HepG2 (cell line): ENCODE results near the gene BLCAP. TPM values are rescaled to one million over a fixed set of nuclear protein-coding genes. Genes with fewer than 3 reads are reported as not detected.

Experiments used
- ATAC-seq: fragments of 200-7000 bp; cut with Tn5 transposase; 3 replicates; pipeline ENCODE4 v1.9.1; 2020; ENCODE audit warnings: mild to moderate bottlenecking, moderate library complexity
- BruUV-seq: library from RNA; stranded (reverse); fragments of 400-500 nt; replicated peaks from 2 replicates; lab custom pipeline; 2021; lab: Mats Ljungman, UMichigan
- CTCF ChIA-PET: fragments of 300-600 bp; formaldehyde crosslinking; extraction: SDS; loops from one replicate; lab custom pipeline; 2021; ENCODE audit warnings: low total read pairs, inconsistent platforms, low intra/inter-chr PET ratio; lab: Yijun Ruan, JAX
- POLR2A ChIA-PET: fragments of 350-600 bp; sonication (Branson Sonifier 250); formaldehyde crosslinking; loops from one replicate; lab custom pipeline; 2020; ENCODE audit warnings: antibody characterized with exemption, inconsistent platforms; lab: Yijun Ruan, JAX
- DNase-seq: peaks from one replicate; pipeline ENCODE4 v3.0.0-alpha.2; 2015; ENCODE audit warnings: low spot score
- FAIRE-seq: peaks from 3 replicates; lab custom pipeline; 2011; peaks lifted over from hg19 to GRCh38; lab: Jason Lieb, UNC
- H2AFZ ChIP-seq: one replicate; pipeline ENCODE4 v1.6.1; 2011; ENCODE audit warnings: low read length, inconsistent platforms
- H3K27ac ChIP-seq: fragments of 300-600 bp; 3 replicates; pipeline ENCODE4 v1.8.0; 2011; ENCODE audit warnings: mixed run types, mild to moderate bottlenecking, mixed read lengths, low read length, inconsistent platforms; ENCODE audit not compliant: insufficient read depth; ENCODE audit errors: extremely low read length
- H3K27me3 ChIP-seq, 2 experiments: fragments of 200-600 bp in 1 of 2; 2 replicates in 1 of 2; 3 replicates in 1 of 2; pipeline versions ENCODE4 v1.6.0 to v1.8.0; 2011; ENCODE audit warnings: low read length in 2 of 2, mild to moderate bottlenecking in 2 of 2, moderate library complexity in 2 of 2, inconsistent platforms in 1 of 2; ENCODE audit not compliant: insufficient read depth in 2 of 2, control insufficient read depth in 1 of 2
- H3K36me3 ChIP-seq, 2 experiments: fragments of 200-600 bp in 1 of 2; replicated peaks in 1 of 2; 2 replicates in 1 of 2; 3 replicates in 1 of 2; pipeline versions ENCODE4 v1.5.1 to v1.8.0; 2011; ENCODE audit warnings: low read length in 2 of 2, inconsistent platforms in 1 of 2; ENCODE audit not compliant: insufficient read depth in 2 of 2, control insufficient read depth in 1 of 2
- H3K4me1 ChIP-seq: 2 replicates; pipeline ENCODE4 v1.5.1; 2012; ENCODE audit warnings: low read length, inconsistent platforms; ENCODE audit not compliant: insufficient read depth
- H3K4me2 ChIP-seq: 2 replicates; pipeline ENCODE4 v1.6.0; 2011; ENCODE audit warnings: low read depth, low read length, inconsistent platforms
- H3K4me3 ChIP-seq, 3 experiments: fragments of 200-600 bp in 1 of 3; sonication (generic), shearing (Covaris generic) in 1 of 3; replicated peaks in 1 of 3; 2 replicates each; pipeline ENCODE4 v1.5.1; 2011 to 2016; ENCODE audit warnings: low read length in 3 of 3, inconsistent platforms in 2 of 3, low read depth in 2 of 3, mild to moderate bottlenecking in 2 of 3, control low read depth in 1 of 3, mixed read lengths in 1 of 3; ENCODE audit not compliant: insufficient read depth in 1 of 3
- H3K79me2 ChIP-seq: one replicate; pipeline ENCODE4 v1.6.1; 2011; ENCODE audit warnings: low read length, inconsistent platforms; ENCODE audit not compliant: insufficient read depth
- H3K9ac ChIP-seq: 2 replicates; pipeline ENCODE4 v1.6.0; 2011; ENCODE audit warnings: mild to moderate bottlenecking, low read depth, low read length, inconsistent platforms; ENCODE audit not compliant: insufficient read depth
- H3K9me3 ChIP-seq: 2 replicates; pipeline ENCODE4 v1.5.1; 2012; ENCODE audit warnings: mild to moderate bottlenecking, low read length
- H4K20me1 ChIP-seq: 2 replicates; pipeline ENCODE4 v1.6.0; 2011; ENCODE audit warnings: inconsistent platforms, mild to moderate bottlenecking, low read length, moderate library complexity; ENCODE audit not compliant: insufficient read depth
- FOXP1 ChIP-seq, 2 experiments: fragments of 450-650 bp in 1 of 2; IDR thresholded peaks; 2 replicates each; pipeline ENCODE4 v1.6.1; 2017 to 2018; ENCODE audit warnings: antibody characterized with exemption in 1 of 2
- ZMYM3 ChIP-seq: sonication (generic); formaldehyde crosslinking; IDR thresholded peaks from 2 replicates; pipeline ENCODE4 v1.5.1; 2020; ENCODE audit warnings: mild to moderate bottlenecking, missing genetic modification reagents
- ZNF292 ChIP-seq: sonication (generic); formaldehyde crosslinking; IDR thresholded peaks from 2 replicates; pipeline ENCODE4 v1.8.1; 2022; ENCODE audit warnings: mild to moderate bottlenecking, low read depth, missing genetic modification reagents, borderline replicate concordance
- WGBS: methylation state at CpG from one replicate; pipeline ENCODE4 v1.1.6; 2017; ENCODE audit warnings: low lambda C conversion rate; 5-methylcytosine and 5-hydroxymethylcytosine counted together
- in situ Hi-C: cut with HindIII; loops from 2 replicates; pipeline ENCODE4 v1.10.0; 2017; ENCODE audit warnings: low pct_unique_long_range_greater_than_20kb; ENCODE audit not compliant: extremely low pct_ligation_motif_present
- intact Hi-C: fragments of 100-400 bp; cut with micrococcal nuclease; formaldehyde crosslinking; loops from one replicate; pipeline ENCODE4 v1.10.0; 2022; ENCODE audit not compliant: unreplicated experiment
- polyA plus RNA-seq, 8 experiments: library from polyadenylated mRNA; depleted of rRNA in 3 of 8; stranded (reverse) in 7 of 8; unstranded in 1 of 8; fragments of >200 nt; fragmentation: Illumina TruSeq in 4 of 8; extraction: Trizol in 4 of 8; gene quantifications; 2 replicates each; pipeline versions ENCODE4 v1.2.1 to v1.2.3, GENCODE V29; 2011 to 2016; ENCODE audit warnings: low read depth in 4 of 8, missing spikeins in 1 of 8, mixed read lengths in 1 of 8; ENCODE audit not compliant: insufficient read depth in 1 of 8
- total RNA-seq, 5 experiments: library from RNA; depleted of rRNA; stranded (reverse); fragments of >200 nt; fragmentation: Illumina TruSeq; extraction: Trizol; gene quantifications; 2 replicates each; pipeline ENCODE4 v1.2.3, GENCODE V29; 2016; ENCODE audit warnings: low read depth in 1 of 5
- TF ChIP-seq, protein P1 (sequence below): sonication (generic); formaldehyde crosslinking; IDR thresholded peaks from 2 replicates; pipeline ENCODE4 v1.5.0; 2020; ENCODE audit warnings: mild to moderate bottlenecking, missing genetic modification reagents, borderline replicate concordance
- TF ChIP-seq, protein P2 (sequence below): IDR thresholded peaks from 2 replicates; pipeline ENCODE4 v1.6.1; 2016; ENCODE audit warnings: control low read depth

Gene BLCAP
- total and polyA plus RNA-seq, 2 of the 13 experiments (the other 11 are each of a cell fraction or from before 2014, with no cell fraction given), result 52.4 to 86.8 TPM

DNA sequence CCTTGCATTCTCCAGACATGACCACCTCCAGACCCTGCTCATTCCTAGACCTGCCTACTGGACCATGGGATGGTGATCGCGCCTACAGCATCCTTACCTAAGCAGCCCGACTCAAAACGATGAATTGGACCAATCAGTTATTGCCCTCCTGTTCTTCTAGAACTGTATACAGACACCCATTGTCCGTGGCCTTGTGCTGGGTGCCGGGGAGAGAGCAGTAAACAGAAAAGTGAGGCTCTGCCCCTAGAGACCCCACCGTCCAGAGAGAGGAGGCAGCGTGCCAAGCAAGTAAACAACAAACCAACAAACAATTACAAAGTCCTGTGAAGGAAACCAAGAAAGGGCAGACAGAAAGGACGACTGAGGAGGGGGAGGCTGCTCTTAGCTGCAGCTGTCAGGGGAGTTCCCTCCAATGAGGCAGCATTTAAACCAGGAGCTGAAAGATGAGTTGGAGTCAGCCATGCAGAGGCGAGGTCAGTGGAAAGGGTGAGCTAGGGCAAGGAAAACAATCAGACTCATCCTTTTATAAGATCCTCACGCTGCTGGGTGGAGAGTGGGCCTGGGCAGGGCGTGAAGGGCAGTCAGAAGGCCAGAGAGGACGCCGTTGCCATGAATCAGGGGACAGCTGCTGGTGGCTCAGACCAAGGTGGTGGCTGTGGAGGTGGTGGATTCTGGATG, 37.6 kb upstream of the BLCAP start:
- Histone ChIP-seq H3K36me3 (no peaks in the 10 kb centered on the region), H3K9ac (no peak overlapping the region), H4K20me1 (no peaks in the 10 kb centered on the region), H3K79me2 (no peaks in the 10 kb centered on the region), H3K9me3 (no peaks in the 10 kb centered on the region), H3K27me3 (peaks cover 6 to 70% of the 10 kb centered on the region in 2 experiments; a peak in 4 of 5 replicates), H3K4me2 (peak overlapping the region; percentile 12; the same call in 1 of the 2 replicates), H3K4me1 (peaks cover 33% of the 10 kb centered on the region), H3K27ac (no peak overlapping the region), H2AFZ (no peak overlapping the region), H3K4me3 (no peak overlapping the region)
- CTCF ChIA-PET, result interaction anchor here (0.9 to 2.4 kb wide), 3 partner anchors 193 to 428 kb away, joined by 3 to 13 read pairs (median 4); partner anchors contain the start of gene VSTM2L
- BruUV-seq, result no TSS peak
- in situ Hi-C loops, result loop anchor here (5.0 to 25.0 kb wide), 3 partner anchors 332 to 647 kb away; no protein-coding TSS in a partner anchor
- 11% methylated on average over 14 of the region's 14 CpGs for WGBS
- POLR2A ChIA-PET, result no interaction called here
- peak; percentile 29 for ATAC-seq
- no peak for DNase-seq
- no peak for FAIRE-seq
- intact Hi-C loops, result loop anchor here (1.0 to 10.0 kb wide), 2 partner anchors 330 to 428 kb away; no protein-coding TSS in a partner anchor
- no peak for TF ChIP-seq FOXP1 (IDR thresholded peaks at IDR 0.05)
- peak; percentile 36; the same call in 1 of the 2 replicates for TF ChIP-seq FOXP1 (CRISPR knock-in tag; IDR thresholded peaks at IDR 0.05)
- TF ChIP-seq, protein P1, sequence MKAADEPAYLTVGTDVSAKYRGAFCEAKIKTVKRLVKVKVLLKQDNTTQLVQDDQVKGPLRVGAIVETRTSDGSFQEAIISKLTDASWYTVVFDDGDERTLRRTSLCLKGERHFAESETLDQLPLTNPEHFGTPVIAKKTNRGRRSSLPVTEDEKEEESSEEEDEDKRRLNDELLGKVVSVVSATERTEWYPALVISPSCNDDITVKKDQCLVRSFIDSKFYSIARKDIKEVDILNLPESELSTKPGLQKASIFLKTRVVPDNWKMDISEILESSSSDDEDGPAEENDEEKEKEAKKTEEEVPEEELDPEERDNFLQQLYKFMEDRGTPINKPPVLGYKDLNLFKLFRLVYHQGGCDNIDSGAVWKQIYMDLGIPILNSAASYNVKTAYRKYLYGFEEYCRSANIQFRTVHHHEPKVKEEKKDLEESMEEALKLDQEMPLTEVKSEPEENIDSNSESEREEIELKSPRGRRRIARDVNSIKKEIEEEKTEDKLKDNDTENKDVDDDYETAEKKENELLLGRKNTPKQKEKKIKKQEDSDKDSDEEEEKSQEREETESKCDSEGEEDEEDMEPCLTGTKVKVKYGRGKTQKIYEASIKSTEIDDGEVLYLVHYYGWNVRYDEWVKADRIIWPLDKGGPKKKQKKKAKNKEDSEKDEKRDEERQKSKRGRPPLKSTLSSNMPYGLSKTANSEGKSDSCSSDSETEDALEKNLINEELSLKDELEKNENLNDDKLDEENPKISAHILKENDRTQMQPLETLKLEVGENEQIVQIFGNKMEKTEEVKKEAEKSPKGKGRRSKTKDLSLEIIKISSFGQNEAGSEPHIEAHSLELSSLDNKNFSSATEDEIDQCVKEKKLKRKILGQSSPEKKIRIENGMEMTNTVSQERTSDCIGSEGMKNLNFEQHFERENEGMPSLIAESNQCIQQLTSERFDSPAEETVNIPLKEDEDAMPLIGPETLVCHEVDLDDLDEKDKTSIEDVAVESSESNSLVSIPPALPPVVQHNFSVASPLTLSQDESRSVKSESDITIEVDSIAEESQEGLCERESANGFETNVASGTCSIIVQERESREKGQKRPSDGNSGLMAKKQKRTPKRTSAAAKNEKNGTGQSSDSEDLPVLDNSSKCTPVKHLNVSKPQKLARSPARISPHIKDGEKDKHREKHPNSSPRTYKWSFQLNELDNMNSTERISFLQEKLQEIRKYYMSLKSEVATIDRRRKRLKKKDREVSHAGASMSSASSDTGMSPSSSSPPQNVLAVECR (CRISPR knock-in tag), result 0 out of 2 replicates have a peak, but pooled peaks have one; percentile 14
- TF ChIP-seq ZMYM3 (CRISPR knock-in tag), result 0 out of 2 replicates have a peak, but pooled peaks have one; percentile 40
- peak; percentile 18; the same call in 1 of the 2 replicates for TF ChIP-seq ZNF292 (CRISPR knock-in tag)
- TF ChIP-seq, protein P2, sequence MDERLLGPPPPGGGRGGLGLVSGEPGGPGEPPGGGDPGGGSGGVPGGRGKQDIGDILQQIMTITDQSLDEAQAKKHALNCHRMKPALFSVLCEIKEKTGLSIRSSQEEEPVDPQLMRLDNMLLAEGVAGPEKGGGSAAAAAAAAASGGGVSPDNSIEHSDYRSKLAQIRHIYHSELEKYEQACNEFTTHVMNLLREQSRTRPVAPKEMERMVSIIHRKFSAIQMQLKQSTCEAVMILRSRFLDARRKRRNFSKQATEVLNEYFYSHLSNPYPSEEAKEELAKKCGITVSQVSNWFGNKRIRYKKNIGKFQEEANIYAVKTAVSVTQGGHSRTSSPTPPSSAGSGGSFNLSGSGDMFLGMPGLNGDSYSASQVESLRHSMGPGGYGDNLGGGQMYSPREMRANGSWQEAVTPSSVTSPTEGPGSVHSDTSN (CRISPR knock-in tag), result no peak
